Smooth muscle cell of the brain vasculature (primary cell): ENCODE measurements around the gene ERLIN1.

Experiments used
- DNase-seq: peaks from one replicate; pipeline ENCODE4 v3.0.0-alpha.2; 2012; ENCODE audit warnings: low read depth, low spot score

The ERLIN1 gene

DNA sequence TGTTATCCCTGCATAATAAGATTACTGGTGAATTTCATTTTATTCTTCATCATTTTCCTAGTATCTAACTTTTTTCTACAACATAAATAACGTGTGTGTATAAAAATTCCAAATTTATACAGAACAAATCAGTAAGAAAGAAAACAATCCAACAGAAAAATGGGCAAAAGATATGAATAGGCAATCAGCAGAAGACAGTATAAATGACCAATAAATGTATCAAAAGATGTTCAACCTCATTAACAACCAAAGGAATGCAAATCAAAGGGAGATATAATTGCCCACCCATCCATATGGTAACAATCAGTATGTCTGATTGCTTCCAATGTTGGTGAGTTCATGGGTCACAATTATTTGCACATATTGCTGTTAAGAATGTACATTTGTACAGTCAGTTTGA is 13.5 kb downstream of the ERLIN1 start:
- DNase-seq: no peak

DNA sequence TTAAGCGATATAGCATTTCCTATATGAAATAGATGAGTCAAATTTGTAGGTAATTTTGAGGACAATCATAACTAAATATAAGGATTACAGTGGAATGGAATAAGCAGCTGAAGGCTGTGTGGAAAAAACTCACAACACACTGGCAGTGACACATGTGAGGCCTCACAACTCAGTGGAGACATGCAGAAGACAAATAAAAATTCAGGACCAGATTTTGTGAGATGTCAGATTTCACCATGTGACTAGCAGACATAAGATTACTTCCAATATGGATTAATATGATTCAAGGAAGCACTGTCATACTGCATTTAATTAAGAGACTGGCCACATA is 17.6 kb downstream of the ERLIN1 start:
- DNase-seq: no peak

DNA sequence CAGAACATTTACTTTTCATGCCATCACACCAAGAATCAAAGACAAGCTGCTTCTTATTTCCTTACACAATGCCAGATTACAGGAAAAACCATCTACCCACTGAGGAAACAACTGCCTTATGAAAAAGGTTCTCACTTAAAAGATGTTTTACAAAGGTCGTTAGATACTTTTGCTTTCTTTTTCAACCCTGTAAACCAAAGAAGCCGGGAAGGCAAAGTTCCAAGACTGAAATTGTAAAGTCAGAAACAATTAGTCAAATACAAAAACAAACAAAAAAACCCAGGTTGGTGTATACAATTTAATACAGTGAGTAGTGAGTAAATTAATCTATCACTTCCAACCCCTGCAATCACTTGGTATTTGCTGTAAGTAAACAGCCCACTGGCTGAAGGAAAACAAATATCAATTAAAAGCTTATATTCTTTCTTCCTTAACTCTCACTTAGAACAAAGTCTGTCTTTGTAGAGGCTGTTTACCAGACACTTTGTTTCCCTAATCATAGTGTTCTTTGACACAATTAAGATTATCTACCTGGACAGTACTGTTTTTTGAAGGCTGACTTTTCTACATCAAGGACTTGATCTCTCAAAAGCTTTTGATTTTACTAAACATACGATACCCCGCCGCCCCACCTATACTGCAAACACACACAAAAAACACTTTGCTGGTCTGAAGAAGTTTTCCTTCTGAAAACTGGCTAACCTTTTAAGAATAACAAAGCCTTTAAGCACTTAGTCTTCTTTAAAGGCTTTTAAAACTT is 18.1 kb downstream of the ERLIN1 start:
- no peak for DNase-seq

DNA sequence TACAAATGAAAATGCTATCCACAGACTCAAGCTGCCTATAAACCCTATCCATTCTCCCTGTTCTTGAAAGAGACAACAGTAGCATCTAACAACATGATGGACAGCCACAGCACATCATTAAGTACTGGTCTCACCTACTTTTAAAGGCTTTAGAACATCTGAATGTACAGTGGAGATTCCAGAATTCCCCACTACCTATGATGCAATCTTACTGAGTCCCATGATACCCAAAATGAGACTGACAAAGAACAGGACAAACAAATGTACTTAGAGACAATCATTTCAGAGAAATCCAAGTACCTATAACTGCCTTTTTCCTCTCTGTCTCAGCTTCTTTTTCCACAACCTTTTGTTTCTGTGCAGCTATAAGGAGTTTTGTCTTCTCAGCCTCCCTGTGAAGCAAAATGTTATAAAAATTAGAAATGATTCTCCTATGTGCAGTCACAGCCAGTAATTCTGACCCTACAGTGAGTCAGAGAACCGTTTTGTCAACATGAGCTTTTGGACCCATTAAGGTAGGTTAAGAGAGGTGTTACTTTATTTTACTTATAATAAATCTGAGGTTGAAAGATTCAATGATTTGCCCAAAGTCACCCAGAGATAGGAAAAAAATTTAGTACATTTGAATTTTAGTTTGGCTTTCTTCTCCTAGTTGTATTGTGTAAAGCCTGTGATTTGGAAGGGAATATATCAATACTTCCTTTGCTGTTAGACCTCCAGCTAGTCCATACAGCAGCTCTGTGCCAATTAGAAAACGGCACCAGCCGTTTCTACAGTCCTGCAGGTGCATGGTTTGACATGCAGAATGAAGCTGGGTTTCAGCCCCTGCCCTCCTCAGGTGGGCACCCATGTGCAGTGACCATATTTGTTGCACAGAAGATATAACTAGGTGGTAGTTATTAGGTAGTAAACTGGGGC is 21.9 kb downstream of the ERLIN1 start:
- DNase-seq: no peak

DNA sequence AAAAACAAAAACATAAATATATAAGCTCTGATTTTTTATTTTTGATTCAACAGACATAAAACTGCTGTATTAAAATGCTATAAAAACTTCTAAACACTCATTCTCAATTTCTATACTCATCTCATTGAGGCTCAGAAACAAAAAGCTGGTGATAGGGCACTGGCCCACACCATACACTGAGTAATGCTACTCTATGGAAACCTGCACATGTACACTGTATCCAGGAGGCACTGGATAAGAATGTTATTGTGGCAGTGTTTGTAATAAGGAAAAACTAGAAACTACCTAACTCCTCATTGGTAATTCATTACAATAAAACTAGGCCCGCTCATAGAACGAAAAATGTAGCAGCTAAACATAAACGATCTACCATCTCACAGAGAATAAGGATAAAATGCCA is 23.1 kb downstream of the ERLIN1 start:
- no peak for DNase-seq

DNA sequence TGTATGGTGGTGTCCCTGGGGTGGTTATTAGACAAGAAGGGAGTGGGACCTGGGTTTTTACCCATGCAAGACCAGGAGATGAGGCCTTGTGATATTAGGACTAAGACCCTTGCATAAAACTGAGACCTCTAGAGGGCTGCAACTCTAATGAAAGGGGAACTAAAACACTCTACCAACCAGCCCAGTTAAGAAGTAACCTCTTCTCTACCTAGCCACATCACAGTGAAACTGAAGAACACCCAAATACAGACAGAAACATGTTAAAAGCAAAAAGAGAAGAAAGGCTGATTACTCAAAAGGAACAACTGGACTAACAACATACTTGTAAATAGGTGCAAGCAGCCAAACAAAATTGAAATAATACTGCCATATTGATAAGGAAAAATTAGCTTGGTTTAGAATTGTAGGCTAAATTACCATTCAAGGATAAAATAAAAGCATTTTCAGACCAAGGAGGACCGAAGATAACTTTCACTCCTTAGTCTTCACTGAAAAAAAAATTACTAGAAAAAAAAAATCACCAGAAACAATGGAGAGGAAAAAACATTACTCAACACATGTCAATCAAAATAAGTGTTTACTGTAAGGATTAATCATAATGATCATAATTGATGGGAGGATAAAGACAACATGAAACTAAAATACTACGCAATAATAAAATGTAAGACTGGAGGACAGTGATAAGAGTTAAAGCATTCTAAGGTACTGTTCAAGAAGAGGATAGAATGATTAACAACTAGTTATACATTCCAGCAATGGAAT is 27.6 kb downstream of the ERLIN1 start:
- DNase-seq: no peak

DNA sequence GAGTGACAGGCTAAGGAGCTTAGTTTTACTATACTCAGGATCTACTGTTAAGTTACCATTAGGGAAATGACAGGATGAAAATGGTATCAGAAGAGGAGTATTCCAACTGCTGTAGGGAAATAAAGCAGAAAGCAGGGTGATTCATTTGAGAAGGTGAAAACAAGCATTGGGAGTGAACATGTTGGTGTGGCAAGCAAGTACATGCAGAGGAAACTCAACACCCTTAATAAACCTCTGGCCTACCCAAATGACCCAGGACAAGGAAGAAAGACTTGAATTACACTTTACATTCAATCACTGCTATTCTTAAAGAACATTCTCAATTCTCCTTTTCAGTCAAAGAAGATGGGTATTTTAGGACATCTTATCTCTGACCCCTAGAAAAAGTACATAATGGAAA is 28.7 kb downstream of the ERLIN1 start:
- DNase-seq: no peak

DNA sequence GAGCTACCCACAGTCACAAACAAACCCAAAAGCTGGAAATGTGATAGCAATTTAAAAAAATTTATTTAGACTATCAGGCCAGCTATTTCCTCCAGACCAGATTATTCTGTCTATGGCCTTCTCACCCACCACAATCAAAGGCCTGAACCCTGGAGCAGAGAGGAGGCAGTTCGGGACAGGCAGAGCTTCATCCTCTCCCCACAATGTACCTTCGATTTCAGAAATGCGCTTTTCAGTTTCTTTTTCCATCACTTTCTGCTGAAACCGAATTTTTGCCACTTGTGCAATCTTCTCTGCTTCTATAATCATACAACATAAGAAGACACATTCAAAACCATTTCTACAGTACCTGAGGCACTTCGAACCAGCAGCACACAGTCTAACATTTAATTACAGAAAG is 29.9 kb downstream of the ERLIN1 start:
- no peak for DNase-seq

DNA sequence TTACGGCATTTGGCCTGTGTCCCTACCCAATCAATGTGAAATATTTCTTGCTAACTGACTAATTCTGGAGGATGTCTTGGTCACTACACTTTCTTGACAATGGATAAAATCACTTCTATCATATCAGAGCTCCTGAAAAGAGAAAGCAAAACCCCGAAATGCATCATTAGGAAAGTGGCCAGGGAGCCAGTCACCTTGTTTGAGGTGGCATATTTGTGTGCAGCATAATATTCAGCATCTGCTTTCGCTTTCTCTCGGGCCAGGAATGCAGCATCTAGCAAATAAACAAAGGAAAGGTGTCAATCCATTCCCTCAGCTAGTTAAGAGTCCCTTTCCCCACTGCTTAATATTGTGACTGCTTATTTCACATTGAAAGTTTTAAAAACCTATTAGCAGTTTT is 31.2 kb downstream of the ERLIN1 start:
- DNase-seq: no peak

DNA sequence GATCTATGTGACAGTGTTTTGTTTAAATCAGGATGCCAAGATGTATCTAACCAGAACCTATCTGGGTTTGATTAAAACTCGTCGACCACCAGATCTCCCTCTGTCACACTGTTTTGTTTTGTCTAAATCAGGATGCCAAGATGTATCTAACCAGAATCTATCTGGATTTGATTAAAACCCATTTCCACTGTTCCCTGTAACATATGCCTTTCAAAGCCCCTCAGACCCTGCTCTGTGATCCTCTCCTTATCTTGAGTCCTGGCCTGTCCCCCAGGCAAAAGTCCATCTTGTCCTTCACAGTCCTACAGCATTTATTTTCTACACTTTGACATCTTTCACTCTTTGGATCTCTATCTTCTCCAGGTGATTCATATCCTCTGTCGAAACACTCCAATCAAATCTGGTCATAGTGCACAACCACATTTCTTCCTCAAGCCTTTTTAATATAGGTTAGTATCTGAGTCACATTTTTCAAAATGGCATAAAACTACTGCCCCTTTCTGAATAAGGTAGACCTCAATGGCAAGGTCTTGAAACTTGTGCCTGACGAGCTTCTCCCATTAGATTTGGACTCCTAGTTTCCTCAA is 32.5 kb downstream of the ERLIN1 start:
- no peak for DNase-seq

DNA sequence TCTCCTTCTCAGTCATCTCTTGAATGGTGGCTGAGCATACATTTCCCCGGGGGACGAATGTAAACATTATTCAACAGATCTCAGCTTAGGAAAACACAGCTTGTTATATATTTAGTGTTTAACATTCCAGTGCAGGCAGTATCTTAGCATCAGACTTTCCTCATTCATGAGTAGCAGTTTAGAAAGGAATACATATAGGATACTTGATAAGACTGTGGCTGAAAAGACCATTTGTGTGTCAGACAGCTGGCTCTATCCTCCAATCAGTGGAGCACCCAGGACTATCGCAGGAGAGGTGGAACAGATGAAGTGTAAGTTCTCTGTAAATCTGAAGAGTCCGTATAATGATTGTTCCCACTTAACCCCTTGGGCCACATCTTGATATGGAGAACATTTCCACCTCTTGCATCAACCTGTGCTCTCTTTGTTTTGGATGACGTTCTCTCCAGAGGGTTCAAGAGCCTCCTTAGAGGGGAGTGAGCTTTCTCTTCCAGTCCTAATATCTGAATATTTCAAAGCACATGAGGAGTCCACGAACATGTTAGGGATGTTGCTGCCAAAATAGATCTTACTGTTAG is 34.0 kb downstream of the ERLIN1 start:
- DNase-seq: no peak

DNA sequence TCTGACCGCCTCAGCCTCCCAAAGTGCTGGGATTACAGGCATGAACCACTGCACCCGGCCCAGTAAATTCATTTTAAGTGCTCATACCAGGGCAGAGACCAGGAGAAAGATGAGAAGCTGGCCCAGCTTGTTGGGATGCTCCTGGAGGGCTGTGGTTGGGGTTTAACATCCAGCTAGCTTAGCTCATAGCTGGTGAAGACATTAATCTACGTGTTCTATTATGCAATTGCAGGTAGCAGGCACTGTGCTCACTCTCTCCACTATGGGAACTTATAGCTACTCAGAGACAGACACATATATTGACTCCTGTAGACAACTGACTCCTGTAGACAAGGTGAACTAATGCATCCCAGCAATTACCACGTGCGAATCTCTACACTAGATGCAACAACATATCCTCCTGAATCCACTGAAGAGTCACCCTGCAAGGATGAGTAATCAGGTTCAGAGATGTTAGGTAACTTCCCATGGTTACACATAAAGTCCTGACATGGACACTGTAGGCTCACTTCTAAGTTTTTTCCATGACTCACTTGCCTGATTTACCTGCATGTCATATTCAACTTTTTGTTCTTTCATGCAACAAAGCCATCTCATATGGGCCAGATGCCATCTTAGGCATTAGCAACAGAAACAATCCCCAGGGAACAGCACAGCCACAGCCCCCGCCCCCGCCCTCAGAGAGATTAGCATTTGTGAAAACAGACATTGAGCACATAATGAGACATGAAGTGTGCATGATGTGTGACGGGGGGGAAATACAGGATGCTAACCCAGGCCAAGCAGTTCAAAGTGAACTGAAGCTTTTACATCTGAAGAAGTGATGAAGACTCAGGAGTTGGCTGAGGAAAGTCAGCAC is 37.2 kb downstream of the ERLIN1 start:
- no peak for DNase-seq

DNA sequence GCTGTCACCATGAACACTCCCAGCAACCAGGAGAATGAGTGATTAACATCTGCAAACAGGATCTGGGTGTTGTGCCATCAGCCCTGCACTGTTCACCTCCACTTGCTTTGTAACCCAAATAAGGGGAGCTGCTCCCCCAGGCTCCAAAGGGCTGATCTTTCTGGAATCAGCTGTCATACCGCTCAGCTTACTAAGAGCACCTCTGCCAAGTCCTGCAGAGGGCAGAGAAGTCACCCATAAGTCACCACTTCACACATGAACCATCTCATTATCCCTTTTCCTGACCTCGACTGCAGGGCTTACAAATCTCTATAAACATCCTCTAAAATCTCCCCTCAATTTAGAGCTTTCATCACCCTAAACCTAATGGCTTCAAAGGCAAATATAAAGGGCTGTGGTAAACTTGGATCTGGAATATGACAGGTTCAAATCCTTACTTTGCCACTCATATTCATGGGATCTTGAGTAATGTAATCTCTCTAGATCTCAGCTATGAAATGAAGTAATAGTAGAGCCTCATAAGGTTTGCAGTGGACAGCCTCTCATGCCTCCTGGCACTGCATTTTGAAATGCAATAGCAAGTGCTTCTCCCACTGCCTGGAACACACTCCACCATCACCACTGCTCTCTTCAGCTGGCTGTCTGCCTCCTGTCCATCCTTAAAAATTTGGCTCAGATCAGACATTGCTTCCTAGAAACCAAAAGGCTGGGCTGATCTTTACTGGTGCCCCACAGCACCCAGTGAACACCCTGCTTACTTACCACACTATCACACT is 38.8 kb downstream of the ERLIN1 start:
- DNase-seq: no peak

DNA sequence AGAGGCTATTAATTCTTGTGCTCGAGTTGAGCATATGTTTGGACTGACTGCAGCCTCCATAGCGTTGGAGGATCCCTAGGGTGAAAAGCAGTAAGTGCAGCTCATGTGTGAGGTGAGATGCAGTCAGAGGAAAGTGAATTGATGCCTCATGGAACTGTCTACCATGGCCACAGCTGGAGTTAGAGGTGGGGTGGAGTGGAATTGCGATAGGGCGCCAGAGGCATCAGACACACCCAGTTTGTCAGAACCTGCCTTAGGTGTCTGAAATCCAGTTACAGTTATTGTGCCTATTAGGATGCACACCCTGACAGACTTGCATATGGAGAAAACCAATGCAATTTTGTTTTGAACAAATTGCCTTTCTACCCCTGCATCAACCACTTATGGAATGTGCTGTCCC is 39.4 kb downstream of the ERLIN1 start:
- DNase-seq: no peak

DNA sequence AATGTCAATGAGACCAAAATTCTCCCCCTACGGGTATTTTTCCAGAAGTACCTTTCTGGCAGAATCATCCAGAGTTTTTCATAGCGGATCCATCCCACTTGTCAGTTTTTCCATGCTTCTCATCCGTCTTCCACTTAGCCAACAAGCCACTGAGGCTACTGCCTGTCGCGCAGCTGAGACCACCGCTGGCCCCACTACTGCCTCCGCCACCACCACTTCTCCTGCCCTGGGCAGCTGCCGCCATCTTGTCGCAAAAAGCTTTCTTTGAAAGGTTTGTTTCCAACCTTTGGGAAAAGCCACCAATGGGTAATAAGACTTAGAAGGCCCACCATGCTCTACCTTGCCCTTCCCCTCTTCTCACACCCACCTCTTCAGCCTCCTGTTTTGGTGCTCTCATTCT is 42.1 kb downstream of the ERLIN1 start:
- DNase-seq: no peak

DNA sequence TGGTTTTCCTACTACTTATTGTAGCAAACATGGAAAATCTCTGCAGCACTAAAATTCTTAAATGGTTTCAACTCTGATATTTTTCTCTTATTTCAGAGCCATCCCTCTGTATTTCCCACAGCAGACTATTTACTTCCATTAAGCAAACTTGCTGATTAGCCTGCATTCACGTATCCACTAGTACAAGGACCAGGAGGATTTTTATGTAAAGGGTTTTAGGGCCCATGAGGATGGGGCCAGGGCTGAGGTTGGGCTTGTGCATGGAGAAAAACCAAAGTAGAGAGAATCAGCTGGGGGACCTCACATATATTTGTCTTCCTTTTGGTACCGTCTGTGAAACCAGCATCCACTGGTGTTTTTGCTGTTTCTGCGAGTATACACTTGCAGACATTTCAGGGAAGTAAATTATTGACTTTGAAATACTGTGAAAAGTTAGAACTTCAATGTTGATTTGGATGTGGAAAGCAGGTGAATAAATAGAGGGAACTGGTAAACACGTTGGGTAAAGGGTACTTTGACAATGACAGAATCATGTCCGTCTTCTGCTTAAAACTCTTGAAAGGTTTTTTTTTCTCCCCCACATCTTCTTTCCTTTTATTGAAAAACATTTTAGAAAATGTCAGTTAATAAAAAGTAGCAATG is 44.3 kb downstream of the ERLIN1 start:
- DNase-seq: no peak

DNA sequence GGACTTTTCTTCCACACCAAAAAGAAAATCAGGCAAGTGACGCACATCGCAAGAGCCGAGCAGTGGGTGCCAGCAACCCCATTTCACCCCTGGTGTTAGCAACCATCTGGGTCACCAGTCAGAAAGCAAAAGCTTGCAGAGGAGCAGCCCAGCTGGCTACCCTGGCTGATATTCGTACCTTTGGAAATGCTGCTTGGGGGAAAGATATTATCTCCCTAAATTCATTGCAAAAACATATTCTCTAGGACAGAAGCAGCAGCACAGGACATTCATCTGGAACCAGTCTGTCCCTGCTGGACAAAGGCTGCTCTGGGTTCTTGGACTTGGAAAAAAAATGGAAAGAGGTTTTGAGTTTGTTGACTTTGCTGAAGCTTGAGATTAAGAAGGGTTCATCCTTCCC is 45.8 kb downstream of the ERLIN1 start:
- no peak for DNase-seq

DNA sequence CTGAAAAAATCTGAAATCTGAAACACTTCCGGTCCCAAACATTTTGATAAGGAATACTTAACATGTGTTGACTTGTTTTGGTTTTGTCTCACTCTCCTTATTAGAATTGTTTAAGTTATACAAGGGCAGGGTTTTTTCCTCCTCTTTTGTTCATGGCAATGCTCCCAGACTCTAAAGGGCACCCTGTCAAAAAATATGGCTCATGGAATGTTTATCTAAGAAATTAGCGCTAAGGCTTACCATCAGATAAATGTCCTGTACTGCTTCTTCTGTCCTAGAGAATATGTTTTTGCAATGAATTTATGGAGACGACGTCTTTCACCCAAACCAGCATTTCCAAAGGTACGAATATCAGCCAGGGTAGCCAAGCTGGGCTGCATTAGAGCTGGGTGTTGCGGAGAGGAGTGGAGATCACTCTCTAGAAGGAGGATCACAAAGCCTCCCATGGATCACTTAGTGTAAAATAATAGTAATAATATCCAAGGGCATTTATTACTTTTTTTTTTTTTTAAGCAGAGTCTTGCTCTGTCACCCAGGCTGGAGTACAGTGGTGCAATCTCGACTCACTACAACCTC is 46.8 kb downstream of the ERLIN1 start:
- no peak for DNase-seq

DNA sequence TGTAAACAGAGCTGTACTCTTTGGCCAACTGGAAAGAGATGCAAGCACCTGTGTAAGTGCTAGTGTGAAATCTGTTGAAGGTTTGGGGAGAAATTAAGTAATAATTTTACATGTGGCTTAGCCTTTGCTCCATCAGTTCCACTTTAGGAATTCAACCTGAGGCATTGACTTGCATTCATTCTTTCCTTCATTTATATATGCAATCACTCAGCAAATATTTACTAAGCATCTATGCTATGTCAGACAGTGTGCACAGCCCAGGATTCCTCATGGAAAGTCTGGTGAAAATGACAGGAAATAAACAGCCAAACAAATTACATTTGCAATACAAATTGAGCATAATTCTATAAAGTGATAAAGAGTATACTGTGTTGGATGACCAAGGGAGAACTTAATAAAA is 50.3 kb downstream of the ERLIN1 start:
- no peak for DNase-seq
